Naive thymus-derived CD4-positive, alpha-beta T cell (primary cell): ENCODE data around the gene VEZT. TPM values are rescaled to one million over a fixed set of nuclear protein-coding genes. Genes with fewer than 3 reads are reported as not detected.
A peak's percentile ranks its signal among the peaks of the same experiment; 100 is the strongest.

Source experiments
- ATAC-seq: fragments of 150-1000 bp; cut with Tn5 transposase; 2 replicates; pipeline ENCODE4 v1.10.0; 2021; ENCODE audit warnings: mild to moderate bottlenecking, moderate library complexity
- CTCF ChIA-PET: fragments of 350-600 bp; sonication (Branson Sonifier 250); formaldehyde crosslinking; loops from one replicate; lab custom pipeline; 2021; ENCODE audit warnings: antibody characterized with exemption; lab: Charles Lee
- POLR2A ChIA-PET: fragments of 350-600 bp; sonication (Branson Sonifier 250); formaldehyde crosslinking; loops from one replicate; lab custom pipeline; 2021; ENCODE audit warnings: antibody characterized with exemption, inconsistent platforms; lab: Charles Lee
- DNase-seq, 9 donors: peaks; one replicate each; pipeline versions ENCODE4 v3.0.0 to v3.0.0-alpha.2; 2020 to 2022; ENCODE audit warnings: mixed read lengths in 1 of 9
- H3K27ac ChIP-seq: one replicate; pipeline ENCODE4 v1.7.0; 2013; ENCODE audit warnings: mild to moderate bottlenecking, low read depth, low read length, moderate library complexity
- H3K27me3 ChIP-seq, 2 donors: one replicate each; pipeline ENCODE4 v1.7.0; 2013; ENCODE audit warnings: low read length in 2 of 2, mild to moderate bottlenecking in 2 of 2, moderate library complexity in 2 of 2; ENCODE audit not compliant: control insufficient read depth in 2 of 2, insufficient read depth in 2 of 2
- H3K36me3 ChIP-seq, 3 experiments: 1 replicate in 2 of 3; 2 replicates in 1 of 3; pipeline ENCODE4 v1.7.0; 2013; ENCODE audit warnings: low read length in 3 of 3, mild to moderate bottlenecking in 3 of 3, moderate library complexity in 1 of 3; ENCODE audit not compliant: insufficient read depth in 3 of 3, control insufficient read depth in 2 of 3
- H3K4me1 ChIP-seq, 2 donors: one replicate each; pipeline ENCODE4 v1.7.0; 2013; ENCODE audit warnings: low read length in 2 of 2, mild to moderate bottlenecking in 2 of 2, moderate library complexity in 1 of 2; ENCODE audit not compliant: control insufficient read depth in 2 of 2, insufficient read depth in 2 of 2
- H3K4me3 ChIP-seq: 2 replicates; pipeline ENCODE4 v1.7.0; 2013; ENCODE audit warnings: mild to moderate bottlenecking, low read length
- H3K9me3 ChIP-seq, 3 experiments: 1 replicate in 2 of 3; 2 replicates in 1 of 3; pipeline ENCODE4 v1.7.0; 2013; ENCODE audit warnings: low read length in 3 of 3; ENCODE audit not compliant: control insufficient read depth in 2 of 3
- H3K27ac Mint-ChIP-seq, 9 donors: one replicate each; pipeline ENCODE4 v1.8.0; 2020 to 2022; ENCODE audit warnings: mixed read lengths in 9 of 9, mild to moderate bottlenecking in 8 of 9, moderate library complexity in 5 of 9, inconsistent platforms in 2 of 9
- H3K27me3 Mint-ChIP-seq, 5 donors: one replicate each; pipeline ENCODE4 v1.8.0; 2021 to 2022; ENCODE audit warnings: mixed read lengths in 5 of 5, mild to moderate bottlenecking in 1 of 5
- H3K36me3 Mint-ChIP-seq, 5 donors: one replicate each; pipeline ENCODE4 v1.8.0; 2020 to 2022; ENCODE audit warnings: mixed read lengths in 5 of 5, mild to moderate bottlenecking in 3 of 5, inconsistent platforms in 1 of 5
- H3K4me1 Mint-ChIP-seq, 7 donors: one replicate each; pipeline ENCODE4 v1.8.0; 2020 to 2022; ENCODE audit warnings: mixed read lengths in 7 of 7, mild to moderate bottlenecking in 3 of 7, inconsistent platforms in 1 of 7
- H3K4me3 Mint-ChIP-seq, 10 donors: one replicate each; pipeline ENCODE4 v1.8.0; 2020 to 2022; ENCODE audit warnings: mild to moderate bottlenecking in 10 of 10, mixed read lengths in 10 of 10, moderate library complexity in 6 of 10, inconsistent platforms in 2 of 10
- H3K9me3 Mint-ChIP-seq, 11 donors: one replicate each; pipeline ENCODE4 v1.8.0; 2020 to 2022; ENCODE audit warnings: mixed read lengths in 11 of 11, mild to moderate bottlenecking in 4 of 11, inconsistent platforms in 1 of 11, moderate library complexity in 1 of 11
- intact Hi-C, 2 donors: fragments of 100-400 bp; cut with micrococcal nuclease; formaldehyde crosslinking; loops; one replicate each; pipeline ENCODE4 v1.15.1; 2023
- polyA plus RNA-seq, 2 donors: library from polyadenylated mRNA; unstranded; fragments of 300-500 nt; fragmentation: Illumina TruSeq; gene quantifications; one replicate each; pipeline ENCODE4 v1.2.3, GENCODE V29; 2021
- total RNA-seq, 6 experiments: library from RNA in 5 of 6; stranded (reverse) in 5 of 6; gene quantifications; 1 replicate in 5 of 6; 2 replicates in 1 of 6; pipeline ENCODE4 v1.2.3 and lab custom pipeline; 2021 to 2026

The VEZT gene
- total and polyA plus RNA-seq, 7 experiments from 2014 or later: 23.2 to 48.8 (median 38.7) TPM

GRCh38 chr12:95212586-95212985 lies 5.0 kb upstream of the VEZT start:
- peaks cover 7 to 17% (median 12%) of the 10 kb centered on the region in 7 donors for H3K4me1 Mint-ChIP-seq
- H3K27me3 ChIP-seq: no peaks in the 10 kb centered on the region
- POLR2A ChIA-PET: interaction anchor here (1.2 kb wide), 1 partner anchor 10 kb away, joined by 3 read pairs; no protein-coding TSS in a partner anchor
- DNase-seq (no peak), ATAC-seq (no peak)
- no peak overlapping the region for H3K27ac Mint-ChIP-seq
- no peak overlapping the region for H3K27ac ChIP-seq
- H3K36me3 ChIP-seq: no peaks in the 10 kb centered on the region
- H3K9me3 ChIP-seq: no peaks in the 10 kb centered on the region
- no peak overlapping the region for H3K4me3 Mint-ChIP-seq
- no peaks in the 10 kb centered on the region for H3K4me1 ChIP-seq
- CTCF ChIA-PET: no interaction called here
- H3K9me3 Mint-ChIP-seq: peaks cover 0 to 2% (median 0%) of the 10 kb centered on the region in 11 donors
- peaks cover 0 to 23% (median 7%) of the 10 kb centered on the region in 5 donors for H3K27me3 Mint-ChIP-seq
- no peak overlapping the region for H3K4me3 ChIP-seq
- intact Hi-C loops: loop anchor here in 1 of 2 donors (10.0 kb wide), 2 partner anchors 588 to 982 kb away; partner anchors contain the start of gene ELK3
- H3K36me3 Mint-ChIP-seq: peaks cover 0 to 2% (median 0%) of the 10 kb centered on the region in 5 donors

GRCh38 chr12:95213119-95213518 lies 4.5 kb upstream of the VEZT start:
- Histone ChIP-seq H3K27ac (no peak overlapping the region), H3K9me3 (no peaks in the 10 kb centered on the region), H3K36me3 (peaks cover 0 to 5% (median 0%) of the 10 kb centered on the region in 3 experiments), H3K4me1 (no peaks in the 10 kb centered on the region), H3K4me3 (no peak overlapping the region), H3K27me3 (no peaks in the 10 kb centered on the region)
- H3K27ac Mint-ChIP-seq: no peak overlapping the region
- H3K9me3 Mint-ChIP-seq: peaks cover 0 to 2% (median 0%) of the 10 kb centered on the region in 11 donors
- DNase-seq: no peak
- H3K4me3 Mint-ChIP-seq: no peak overlapping the region
- peaks cover 0 to 4% (median 0%) of the 10 kb centered on the region in 5 donors for H3K36me3 Mint-ChIP-seq
- no peak for ATAC-seq
- ChIA-PET POLR2A (interaction anchor here (1.2 kb wide), 1 partner anchor 9 kb away, joined by 3 read pairs; no protein-coding TSS in a partner anchor), CTCF (no interaction called here)
- H3K27me3 Mint-ChIP-seq: peaks cover 0 to 23% (median 7%) of the 10 kb centered on the region in 5 donors
- intact Hi-C loops: loop anchor here in 1 of 2 donors (10.0 kb wide), 2 partner anchors 588 to 982 kb away; partner anchors contain the start of gene ELK3
- H3K4me1 Mint-ChIP-seq: peaks cover 7 to 17% (median 13%) of the 10 kb centered on the region in 7 donors

DNA sequence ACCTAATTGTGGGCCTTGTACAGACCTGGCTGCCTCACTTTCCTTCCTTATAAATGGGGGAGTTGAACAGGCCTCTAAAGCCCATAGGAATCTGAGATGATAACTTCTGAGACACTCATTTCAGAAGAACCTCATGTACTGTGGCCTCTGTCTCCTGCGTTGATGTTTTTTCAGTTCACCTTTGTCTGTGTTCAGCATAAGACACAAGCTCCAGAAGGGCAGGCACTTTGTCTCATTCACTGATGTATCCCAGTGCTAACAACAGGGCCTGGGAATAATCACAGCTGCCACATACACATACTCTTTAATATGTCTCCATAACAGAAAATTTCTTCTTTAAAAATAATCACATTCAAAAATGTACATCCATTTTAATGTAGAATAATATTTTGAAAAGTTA lies 3.7 kb upstream of the VEZT start:
- peaks cover 0 to 2% (median 0%) of the 10 kb centered on the region in 11 donors for H3K9me3 Mint-ChIP-seq
- Histone ChIP-seq H3K4me3 (no peak overlapping the region), H3K27ac (no peak overlapping the region), H3K36me3 (peaks cover 0 to 5% (median 0%) of the 10 kb centered on the region in 3 experiments), H3K27me3 (no peaks in the 10 kb centered on the region), H3K4me1 (peaks cover 0 to 4% of the 10 kb centered on the region in 2 donors), H3K9me3 (no peaks in the 10 kb centered on the region)
- H3K36me3 Mint-ChIP-seq: peaks cover 0 to 4% (median 0%) of the 10 kb centered on the region in 5 donors
- DNase-seq (no peak), ATAC-seq (no peak)
- no peak overlapping the region for H3K27ac Mint-ChIP-seq
- H3K4me1 Mint-ChIP-seq: peaks cover 15 to 24% (median 18%) of the 10 kb centered on the region in 7 donors
- intact Hi-C loops: loop anchor here in 1 of 2 donors (10.0 kb wide), 2 partner anchors 589 to 981 kb away; partner anchors contain the start of gene ELK3
- ChIA-PET CTCF (no interaction called here), POLR2A (interaction anchor here (1.2 kb wide), 1 partner anchor 8 kb away, joined by 3 read pairs; no protein-coding TSS in a partner anchor)
- peaks cover 0 to 23% (median 7%) of the 10 kb centered on the region in 5 donors for H3K27me3 Mint-ChIP-seq
- no peak overlapping the region for H3K4me3 Mint-ChIP-seq

DNA sequence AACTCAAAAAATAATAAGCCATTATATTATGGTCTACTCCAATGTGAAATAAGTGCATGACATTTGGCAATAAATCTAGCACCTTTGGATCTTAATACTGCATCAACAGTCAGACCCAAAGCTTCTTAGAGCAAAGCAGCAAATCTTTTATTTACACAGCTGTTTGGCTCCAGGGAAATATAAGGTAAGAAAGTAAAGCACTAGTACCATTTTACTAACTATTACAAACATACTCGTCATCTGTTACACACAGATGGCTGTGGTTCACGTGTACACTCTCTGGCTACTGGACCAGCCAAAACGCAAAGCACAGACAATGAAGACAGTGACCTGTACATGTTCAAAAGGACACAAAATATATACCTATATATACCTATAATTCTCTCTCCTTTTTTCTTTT lies 3.1 kb upstream of the VEZT start:
- no peak for DNase-seq
- H3K9me3 ChIP-seq: no peaks in the 10 kb centered on the region
- H3K4me3 Mint-ChIP-seq: no peak overlapping the region
- no peak overlapping the region for H3K27ac Mint-ChIP-seq
- H3K4me1 ChIP-seq: peaks cover 0 to 8% of the 10 kb centered on the region in 2 donors
- ChIA-PET CTCF (interaction anchor here (0.6 kb wide), 1 partner anchor 320 kb away, joined by 4 read pairs; no protein-coding TSS in a partner anchor), POLR2A (no interaction called here)
- intact Hi-C loops: loop anchor here in 1 of 2 donors (10.0 kb wide), 2 partner anchors 590 to 980 kb away; partner anchors contain the start of gene ELK3
- H3K27me3 ChIP-seq: no peaks in the 10 kb centered on the region
- peaks cover 0 to 2% (median 0%) of the 10 kb centered on the region in 11 donors for H3K9me3 Mint-ChIP-seq
- H3K36me3 Mint-ChIP-seq: peaks cover 0 to 4% (median 0%) of the 10 kb centered on the region in 5 donors
- no peak overlapping the region for H3K4me3 ChIP-seq
- H3K4me1 Mint-ChIP-seq: peaks cover 18 to 30% (median 22%) of the 10 kb centered on the region in 7 donors
- H3K36me3 ChIP-seq: peaks cover 0 to 5% (median 0%) of the 10 kb centered on the region in 3 experiments
- H3K27ac ChIP-seq: no peak overlapping the region
- ATAC-seq: no peak
- H3K27me3 Mint-ChIP-seq: peaks cover 0 to 23% (median 7%) of the 10 kb centered on the region in 5 donors

DNA sequence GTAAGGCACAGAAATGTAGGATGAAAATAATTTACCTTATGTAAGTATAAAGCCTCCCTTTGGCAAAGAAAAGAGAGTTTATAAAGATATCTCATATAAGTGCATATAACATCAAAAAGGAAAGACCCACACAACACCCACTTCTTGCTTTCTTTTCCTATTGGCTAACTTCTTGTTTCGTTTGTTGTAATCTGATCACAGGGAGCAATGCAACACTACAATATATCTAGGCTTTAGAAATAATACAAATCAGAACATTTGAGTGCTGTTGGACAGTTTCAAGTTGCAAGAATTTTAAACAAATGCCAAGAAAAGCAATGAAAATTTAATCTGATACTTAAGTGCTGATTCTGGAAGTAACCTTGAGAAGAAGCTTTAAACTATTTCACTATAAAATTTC lies 1.7 kb upstream of the VEZT start:
- Mint-ChIP-seq H3K4me1 (peaks cover 21 to 43% (median 35%) of the 10 kb centered on the region in 7 donors), H3K4me3 (peak overlapping the region in 9 of 10 donors; percentile 26 to 100 (median 95)), H3K9me3 (peaks cover 0 to 2% (median 0%) of the 10 kb centered on the region in 11 donors), H3K27ac (peak overlapping the region in 3 of 9 donors; percentile 64 to 90 (median 89)), H3K36me3 (peaks cover 0 to 4% (median 2%) of the 10 kb centered on the region in 5 donors), H3K27me3 (peaks cover 0 to 20% (median 7%) of the 10 kb centered on the region in 5 donors)
- no peak for DNase-seq
- no peak for ATAC-seq
- Histone ChIP-seq H3K4me1 (peaks cover 0 to 8% of the 10 kb centered on the region in 2 donors), H3K27me3 (no peaks in the 10 kb centered on the region), H3K36me3 (peaks cover 0 to 5% (median 0%) of the 10 kb centered on the region in 3 experiments), H3K9me3 (no peaks in the 10 kb centered on the region), H3K4me3 (no peak overlapping the region), H3K27ac (no peak overlapping the region)
- ChIA-PET POLR2A (interaction anchor here (0.6 to 2.7 kb wide), 3 partner anchors 95 to 1770 kb away, joined by 3 to 12 read pairs (median 3); partner anchors contain the start of gene NR2C1), CTCF (interaction anchor here (0.7 to 1.2 kb wide), 2 partner anchors 98 to 121 kb away, joined by 3 to 4 read pairs; no protein-coding TSS in a partner anchor)
- intact Hi-C loops: loop anchor here (2.0 to 10.0 kb wide), 12 partner anchors 113 to 1774 kb away; partner anchors contain the start of genes AMDHD1 (in 1 of the 2), CCDC38 (in 1 of the 2), ELK3 (in 1 of the 2) and NDUFA12 (in 1 of the 2)

DNA sequence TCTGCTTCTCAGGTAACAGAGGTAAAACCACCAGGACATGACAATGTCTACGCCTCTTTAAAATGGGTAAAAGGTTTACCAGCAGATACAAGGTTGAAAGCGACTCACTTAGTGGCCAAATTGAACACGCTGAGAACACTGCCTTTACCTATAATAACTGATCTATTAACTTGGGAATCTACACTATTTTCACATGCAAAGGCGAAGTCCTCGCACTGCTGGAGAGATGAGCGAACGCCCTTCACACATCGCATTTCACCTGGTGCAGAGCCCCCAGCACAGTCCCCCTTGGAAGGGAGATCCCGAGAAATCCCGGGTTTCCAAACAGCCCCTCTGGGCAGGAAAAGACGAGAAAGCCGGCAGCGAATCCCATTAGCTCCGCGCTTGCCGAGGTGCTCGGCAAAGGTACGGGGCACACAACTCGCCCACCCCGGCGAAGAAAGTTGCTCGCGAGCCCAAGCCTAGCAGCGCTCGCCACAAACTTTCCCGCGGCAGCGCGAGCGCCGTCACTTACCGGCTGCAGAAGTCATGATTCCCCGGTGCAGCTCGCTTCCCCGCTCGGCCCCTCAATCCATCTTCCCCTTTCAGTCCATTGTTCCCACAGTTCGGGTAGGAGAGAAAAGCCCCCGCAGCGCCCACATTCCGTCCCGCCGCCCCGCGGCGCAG lies 763 bp upstream of the VEZT start:
- ChIA-PET CTCF (interaction anchor here (0.6 to 1.1 kb wide), 3 partner anchors 101 to 257 kb away, joined by 3 to 7 read pairs (median 3); partner anchors contain the start of gene METAP2), POLR2A (interaction anchor here (0.5 to 2.7 kb wide), 9 partner anchors 9 to 1540 kb away, joined by 3 to 25 read pairs (median 5); partner anchors contain the start of genes CCDC38, CRADD, METAP2 and NR2C1)
- Histone ChIP-seq H3K27ac (peak overlapping the region; percentile 94), H3K4me3 (peak overlapping the region; percentile 87), H3K27me3 (no peaks in the 10 kb centered on the region), H3K36me3 (peaks cover 0 to 5% (median 0%) of the 10 kb centered on the region in 3 experiments), H3K4me1 (peaks cover 0 to 8% of the 10 kb centered on the region in 2 donors), H3K9me3 (no peaks in the 10 kb centered on the region)
- Mint-ChIP-seq H3K4me3 (peak overlapping the region; percentile 88 to 100 (median 96)), H3K9me3 (peaks cover 0 to 2% (median 0%) of the 10 kb centered on the region in 11 donors), H3K27ac (peak overlapping the region; percentile 79 to 96 (median 90)), H3K4me1 (peaks cover 21 to 47% (median 39%) of the 10 kb centered on the region in 7 donors), H3K27me3 (peaks cover 0 to 20% (median 7%) of the 10 kb centered on the region in 5 donors), H3K36me3 (peaks cover 0 to 4% (median 3%) of the 10 kb centered on the region in 5 donors)
- intact Hi-C loops: loop anchor here (1.0 to 10.0 kb wide), 26 partner anchors 100 to 1776 kb away; partner anchors contain the start of genes METAP2 (in 2 of the 2), NDUFA12 (in 2 of the 2), NR2C1 (in 2 of the 2) and SNRPF (in 2 of the 2)
- ATAC-seq: peak; percentile 25
- DNase-seq: peak in 2 of 9 donors; percentile 2 to 20
